HepG2 (cell line): ENCODE results near the gene SFMBT1. TPM values are rescaled to one million over a fixed set of nuclear protein-coding genes. Genes with fewer than 3 reads are reported as not detected.

Source experiments
- BCL6 ChIP-seq: IDR thresholded peaks from 2 replicates; pipeline ENCODE4 v1.6.1; 2016; ENCODE audit warnings: missing genetic modification reagents, missing compliant biosample characterization
- GATA4 ChIP-seq: sonication (generic); IDR thresholded peaks from 2 replicates; pipeline ENCODE4 v1.6.1; 2016; ENCODE audit warnings: antibody characterized with exemption, low read depth, borderline replicate concordance
- GATAD2A ChIP-seq: IDR thresholded peaks from 2 replicates; pipeline ENCODE4 v1.6.1; 2016
- GPBP1L1 ChIP-seq: sonication (generic); formaldehyde crosslinking; IDR thresholded peaks from 2 replicates; pipeline ENCODE4 v1.5.0; 2020; ENCODE audit warnings: mild to moderate bottlenecking, missing genetic modification reagents
- HNRNPH1 ChIP-seq: fragments of 200-400 bp; formaldehyde crosslinking; optimal IDR thresholded peaks from 2 replicates; pipeline ENCODE3; 2017; ENCODE audit warnings: mild to moderate bottlenecking, low read depth, low read length
- KLF9 ChIP-seq: IDR thresholded peaks from 2 replicates; pipeline ENCODE4 v1.6.1; 2016; ENCODE audit warnings: low read depth
- MAFK ChIP-seq, 2 experiments: IDR thresholded peaks in 1 of 2; conservative IDR thresholded peaks in 1 of 2; 2 replicates each; pipeline ENCODE4 v1.6.1; 2011; ENCODE audit warnings: improper control_type of control experiment in 2 of 2, low read length in 2 of 2
- MLX ChIP-seq: IDR thresholded peaks from 2 replicates; pipeline ENCODE4 v1.6.1; 2016
- NFRKB ChIP-seq: fragments of 450-650 bp; IDR thresholded peaks from 2 replicates; pipeline ENCODE4 v1.6.1; 2017
- POLR2AphosphoS5 ChIP-seq: IDR thresholded peaks from 2 replicates; pipeline ENCODE4 v1.6.1; 2012; ENCODE audit warnings: low read depth, low read length
- RELA ChIP-seq: sonication (generic); formaldehyde crosslinking; IDR thresholded peaks from 2 replicates; pipeline ENCODE4 v1.4.0; 2020; ENCODE audit warnings: missing genetic modification reagents
- RFXANK ChIP-seq: IDR thresholded peaks from 2 replicates; pipeline ENCODE4 v1.6.1; 2016
- SP5 ChIP-seq: IDR thresholded peaks from 2 replicates; pipeline ENCODE4 v1.6.1; 2016; ENCODE audit warnings: low read depth, borderline replicate concordance
- SRY ChIP-seq: sonication (generic); formaldehyde crosslinking; IDR thresholded peaks from 2 replicates; pipeline ENCODE4 v1.8.0; 2022; ENCODE audit warnings: mild to moderate bottlenecking, missing genetic modification reagents
- ZNF180 ChIP-seq: sonication (generic); formaldehyde crosslinking; IDR thresholded peaks from 2 replicates; pipeline ENCODE4 v1.4.0; 2020; ENCODE audit warnings: low read depth, missing genetic modification reagents, borderline replicate concordance
- ZNF263 ChIP-seq: sonication (generic); formaldehyde crosslinking; IDR thresholded peaks from 2 replicates; pipeline ENCODE4 v1.4.0; 2020; ENCODE audit warnings: missing genetic modification reagents
- ZNF276 ChIP-seq: sonication (generic); formaldehyde crosslinking; IDR thresholded peaks from 2 replicates; pipeline ENCODE4 v1.4.0; 2020; ENCODE audit warnings: mild to moderate bottlenecking, low read depth, missing genetic modification reagents
- ZNF382 ChIP-seq: sonication (generic); formaldehyde crosslinking; IDR thresholded peaks from 2 replicates; pipeline ENCODE4 v1.5.0; 2020; ENCODE audit warnings: missing genetic modification reagents, mild to moderate bottlenecking, borderline replicate concordance
- ZNF451 ChIP-seq: sonication (generic); formaldehyde crosslinking; IDR thresholded peaks from 2 replicates; pipeline ENCODE4 v1.5.0; 2020; ENCODE audit warnings: mild to moderate bottlenecking, missing genetic modification reagents
- ZNF546 ChIP-seq: sonication (generic); formaldehyde crosslinking; conservative IDR thresholded peaks from 2 replicates; pipeline ENCODE4 v1.8.1; 2023; ENCODE audit warnings: mild to moderate bottlenecking, missing genetic modification reagents
- ZNF557 ChIP-seq: sonication (generic); formaldehyde crosslinking; IDR thresholded peaks from 2 replicates; pipeline ENCODE4 v1.4.0; 2020; ENCODE audit warnings: missing genetic modification reagents
- ZNF589 ChIP-seq: sonication (generic); formaldehyde crosslinking; conservative IDR thresholded peaks from 2 replicates; pipeline ENCODE4 v1.8.0; 2022; ENCODE audit warnings: mild to moderate bottlenecking, moderate library complexity, missing genetic modification reagents
- ZNF713 ChIP-seq: sonication (generic); formaldehyde crosslinking; IDR thresholded peaks from 2 replicates; pipeline ENCODE4 v1.4.0; 2020; ENCODE audit warnings: mild to moderate bottlenecking, missing genetic modification reagents
- ZNF746 ChIP-seq: sonication (generic); formaldehyde crosslinking; IDR thresholded peaks from 2 replicates; pipeline ENCODE4 v1.8.0; 2022; ENCODE audit warnings: mild to moderate bottlenecking, missing genetic modification reagents
- ZNF883 ChIP-seq: sonication (generic); formaldehyde crosslinking; IDR thresholded peaks from 2 replicates; pipeline ENCODE4 v1.5.1; 2020; ENCODE audit warnings: mild to moderate bottlenecking, missing genetic modification reagents; ENCODE audit errors: not compliant biosample characterization
- polyA plus RNA-seq, 8 experiments: library from polyadenylated mRNA; depleted of rRNA in 3 of 8; stranded (reverse) in 7 of 8; unstranded in 1 of 8; fragments of >200 nt; fragmentation: Illumina TruSeq in 4 of 8; extraction: Trizol in 4 of 8; gene quantifications; 2 replicates each; pipeline versions ENCODE4 v1.2.1 to v1.2.3, GENCODE V29; 2011 to 2016; ENCODE audit warnings: low read depth in 4 of 8, missing spikeins in 1 of 8, mixed read lengths in 1 of 8; ENCODE audit not compliant: insufficient read depth in 1 of 8
- total RNA-seq, 5 experiments: library from RNA; depleted of rRNA; stranded (reverse); fragments of >200 nt; fragmentation: Illumina TruSeq; extraction: Trizol; gene quantifications; 2 replicates each; pipeline ENCODE4 v1.2.3, GENCODE V29; 2016; ENCODE audit warnings: low read depth in 1 of 5
- TF ChIP-seq, protein P1 (sequence below): sonication (generic); formaldehyde crosslinking; IDR thresholded peaks from 2 replicates; pipeline ENCODE4 v1.4.0; 2020; ENCODE audit warnings: missing genetic modification reagents, mild to moderate bottlenecking, borderline replicate concordance
- TF ChIP-seq, protein P2 (sequence below): sonication (generic); formaldehyde crosslinking; conservative IDR thresholded peaks from 2 replicates; pipeline ENCODE4 v1.4.0; 2020; ENCODE audit warnings: missing genetic modification reagents

The SFMBT1 gene
- total and polyA plus RNA-seq, 2 of the 13 experiments (the other 11 are each of a cell fraction or from before 2014, with no cell fraction given) = 3.8 to 12.8 TPM

DNA sequence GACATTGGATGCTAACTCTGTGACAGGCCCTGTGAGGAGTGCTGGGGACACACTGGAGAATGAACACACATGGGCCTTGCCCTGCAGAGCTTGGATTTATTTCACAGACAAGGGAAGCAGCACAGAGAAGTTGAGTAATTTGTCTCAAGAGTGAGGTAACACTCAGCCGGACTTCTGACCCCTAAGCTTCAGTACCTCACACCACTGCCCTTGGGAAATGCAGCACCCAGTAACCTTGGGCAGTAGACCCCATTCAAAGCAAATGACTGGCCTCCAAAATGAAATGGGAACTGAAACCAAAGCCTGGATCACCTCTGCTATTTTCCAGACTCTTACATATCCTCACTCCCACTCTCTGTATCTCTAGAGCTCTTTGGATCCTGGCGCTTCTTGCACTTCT, 47.1 kb upstream of the SFMBT1 start (continued):
- TF ChIP-seq, protein P1, sequence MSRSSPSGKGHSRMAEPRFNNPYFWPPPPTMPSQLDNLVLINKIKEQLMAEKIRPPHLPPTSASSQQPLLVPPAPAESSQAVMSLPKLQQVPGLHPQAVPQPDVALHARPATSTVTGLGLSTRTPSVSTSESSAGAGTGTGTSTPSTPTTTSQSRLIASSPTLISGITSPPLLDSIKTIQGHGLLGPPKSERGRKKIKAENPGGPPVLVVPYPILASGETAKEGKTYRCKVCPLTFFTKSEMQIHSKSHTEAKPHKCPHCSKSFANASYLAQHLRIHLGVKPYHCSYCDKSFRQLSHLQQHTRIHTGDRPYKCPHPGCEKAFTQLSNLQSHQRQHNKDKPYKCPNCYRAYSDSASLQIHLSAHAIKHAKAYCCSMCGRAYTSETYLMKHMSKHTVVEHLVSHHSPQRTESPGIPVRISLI (CRISPR knock-in tag) = no peak
- TF ChIP-seq ZNF546 (no peak), ZNF589 (CRISPR knock-in tag) (no peak), RFXANK (no peak), ZNF276 (no peak), GATAD2A (CRISPR knock-in tag) (peak; percentile 86), SP5 (CRISPR knock-in tag) (no peak), RELA (no peak), GPBP1L1 (no peak), MLX (CRISPR knock-in tag) (no peak), ZNF883 (no peak), POLR2AphosphoS5 (no peak), ZNF746 (CRISPR knock-in tag) (no peak), ZNF451 (no peak), GATA4 (no peak), ZNF180 (no peak), HNRNPH1 (no peak), KLF9 (CRISPR knock-in tag) (no peak), NFRKB (no peak), ZNF713 (no peak), BCL6 (peak; percentile 62), ZNF557 (CRISPR knock-in tag) (no peak), SRY (CRISPR knock-in tag) (no peak), ZNF382 (CRISPR knock-in tag) (no peak), ZNF263 (no peak), MAFK (conservative IDR thresholded peaks at IDR 0.05 in 1 of 2, IDR thresholded peaks at IDR 0.05 in 1 of 2; ENCODE audit: low read length in 2 of 2) (no peak)
- TF ChIP-seq, protein P2, sequence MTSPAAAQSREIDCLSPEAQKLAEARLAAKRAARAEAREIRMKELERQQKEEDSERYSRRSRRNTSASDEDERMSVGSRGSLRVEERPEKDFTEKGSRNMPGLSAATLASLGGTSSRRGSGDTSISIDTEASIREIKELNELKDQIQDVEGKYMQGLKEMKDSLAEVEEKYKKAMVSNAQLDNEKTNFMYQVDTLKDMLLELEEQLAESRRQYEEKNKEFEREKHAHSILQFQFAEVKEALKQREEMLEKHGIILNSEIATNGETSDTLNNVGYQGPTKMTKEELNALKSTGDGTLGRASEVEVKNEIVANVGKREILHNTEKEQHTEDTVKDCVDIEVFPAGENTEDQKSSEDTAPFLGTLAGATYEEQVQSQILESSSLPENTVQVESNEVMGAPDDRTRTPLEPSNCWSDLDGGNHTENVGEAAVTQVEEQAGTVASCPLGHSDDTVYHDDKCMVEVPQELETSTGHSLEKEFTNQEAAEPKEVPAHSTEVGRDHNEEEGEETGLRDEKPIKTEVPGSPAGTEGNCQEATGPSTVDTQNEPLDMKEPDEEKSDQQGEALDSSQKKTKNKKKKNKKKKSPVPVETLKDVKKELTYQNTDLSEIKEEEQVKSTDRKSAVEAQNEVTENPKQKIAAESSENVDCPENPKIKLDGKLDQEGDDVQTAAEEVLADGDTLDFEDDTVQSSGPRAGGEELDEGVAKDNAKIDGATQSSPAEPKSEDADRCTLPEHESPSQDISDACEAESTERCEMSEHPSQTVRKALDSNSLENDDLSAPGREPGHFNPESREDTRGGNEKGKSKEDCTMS = no peak
